DOHH2 (cell line): ENCODE measurements around the gene MANEAL.

Source experiments
- H3F3A ChIP-seq: fragments of 200-600 bp; sonication (generic), shearing (Covaris generic); 2 replicates; pipeline ENCODE4 v1.6.0; 2016; ENCODE audit warnings: antibody characterized with exemption, mild to moderate bottlenecking; ENCODE audit not compliant: control insufficient read depth, insufficient read depth
- H3K27ac ChIP-seq: fragments of 200-600 bp; sonication (generic); 2 replicates; pipeline ENCODE4 v1.5.1; 2014; ENCODE audit warnings: low read depth, mild to moderate bottlenecking, low read length, moderate library complexity
- H3K27me3 ChIP-seq: fragments of 200-600 bp; sonication (generic); 2 replicates; pipeline ENCODE4 v1.6.1; 2014; ENCODE audit warnings: mild to moderate bottlenecking, low read length, mixed read lengths; ENCODE audit not compliant: control insufficient read depth
- H3K36me3 ChIP-seq: fragments of 200-600 bp; sonication (generic); 2 replicates; pipeline ENCODE4 v1.6.1; 2014; ENCODE audit warnings: mild to moderate bottlenecking, low read length, moderate library complexity, mixed read lengths; ENCODE audit not compliant: control insufficient read depth
- H3K4me1 ChIP-seq: fragments of 200-600 bp; sonication (generic); 2 replicates; pipeline ENCODE4 v1.6.1; 2014; ENCODE audit warnings: mild to moderate bottlenecking, low read length, mixed read lengths; ENCODE audit not compliant: control insufficient read depth
- H3K4me2 ChIP-seq: fragments of 200-600 bp; sonication (generic); 2 replicates; pipeline ENCODE4 v1.6.0; 2014; ENCODE audit warnings: mild to moderate bottlenecking, low read length, moderate library complexity
- H3K4me3 ChIP-seq: fragments of 200-600 bp; sonication (generic); 2 replicates; pipeline ENCODE4 v1.5.1; 2014; ENCODE audit warnings: mild to moderate bottlenecking, low read length, mixed read lengths
- H3K79me2 ChIP-seq: fragments of 200-600 bp; sonication (generic); 2 replicates; pipeline ENCODE4 v1.6.1; 2014; ENCODE audit warnings: mild to moderate bottlenecking, low read length, mixed read lengths; ENCODE audit not compliant: control insufficient read depth
- H3K9me2 ChIP-seq: fragments of 200-600 bp; sonication (generic); replicated peaks from 2 replicates; pipeline ENCODE4 v1.6.1; 2014; ENCODE audit warnings: mild to moderate bottlenecking, low read length, mixed read lengths; ENCODE audit not compliant: control insufficient read depth
- H3K9me3 ChIP-seq: fragments of 200-600 bp; sonication (generic); 2 replicates; pipeline ENCODE4 v1.6.1; 2014; ENCODE audit warnings: antibody characterized with exemption, low read length, mixed read lengths; ENCODE audit not compliant: control insufficient read depth, insufficient read depth
- H4K20me1 ChIP-seq: fragments of 200-600 bp; sonication (generic); 2 replicates; pipeline ENCODE4 v1.6.0; 2014; ENCODE audit warnings: low read depth, mild to moderate bottlenecking, antibody characterized with exemption, low read length, moderate library complexity; ENCODE audit not compliant: control insufficient read depth, insufficient read depth
- CTCF ChIP-seq: fragments of 200-600 bp; sonication (generic); IDR thresholded peaks from one replicate; pipeline ENCODE4 v1.5.1; 2014; ENCODE audit warnings: antibody characterized with exemption, mild to moderate bottlenecking, low read depth, low read length; ENCODE audit not compliant: poor library complexity, severe bottlenecking
- EZH2phosphoT487 ChIP-seq: fragments of 200-600 bp; sonication (generic); IDR thresholded peaks from 2 replicates; pipeline ENCODE4 v1.6.1; 2017; ENCODE audit warnings: borderline replicate concordance, mild to moderate bottlenecking, antibody characterized with exemption, low read length, moderate library complexity, mixed read lengths

Gene MANEAL

DNA sequence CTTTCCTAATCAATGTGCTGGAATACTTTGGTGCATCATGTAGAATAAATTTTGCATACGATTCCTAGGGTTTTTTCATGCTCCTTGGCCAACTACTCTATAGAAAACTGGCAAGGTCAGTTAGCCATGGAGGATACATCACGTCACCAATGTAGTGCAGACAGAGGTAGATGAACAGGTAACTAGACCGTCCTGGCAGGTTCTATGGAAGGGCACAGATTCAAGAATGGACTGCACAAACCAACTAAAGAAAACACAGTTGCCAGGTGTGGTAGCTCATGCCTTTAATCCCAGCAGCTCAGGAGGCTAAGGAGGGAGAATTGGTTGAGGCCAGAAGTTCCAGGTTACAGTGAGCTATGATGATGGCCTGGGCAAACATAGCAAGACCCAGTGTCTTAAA is 55.8 kb downstream of the MANEAL start:
- H3K9me2 ChIP-seq = no peaks in the 10 kb centered on the region
- TF ChIP-seq CTCF = no peak
- TF ChIP-seq EZH2phosphoT487 = no peak

DNA sequence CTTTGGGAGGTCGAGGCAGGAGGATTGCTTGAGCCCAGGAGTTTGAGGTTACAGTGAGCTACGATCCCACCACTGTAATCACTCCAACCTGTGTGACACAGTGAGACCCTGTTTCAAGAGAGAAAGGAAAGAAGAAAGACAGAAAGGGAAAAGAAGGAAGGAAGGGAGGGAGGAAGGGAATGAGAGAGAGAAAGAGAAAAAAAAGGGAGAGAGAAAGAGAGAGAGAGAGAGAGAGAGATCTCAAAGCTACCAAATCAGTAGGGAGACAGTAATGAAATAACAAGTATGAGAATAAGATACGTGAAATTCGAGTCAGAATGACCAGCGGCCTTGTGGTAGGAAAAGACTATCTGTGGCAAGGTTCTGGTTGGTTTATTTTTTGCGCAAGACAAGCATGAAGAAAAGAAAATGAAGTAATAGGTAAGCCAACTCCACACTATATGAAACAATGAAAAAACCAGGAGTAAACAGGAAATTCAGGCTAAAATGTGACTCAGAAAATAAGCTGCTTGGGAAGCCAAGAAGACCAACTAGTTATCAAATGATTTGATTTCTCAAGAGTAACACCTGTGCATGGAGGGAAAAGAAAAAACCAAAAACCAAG is 56.8 kb downstream of the MANEAL start:
- Histone ChIP-seq H3K27ac (no peak overlapping the region), H3K4me2 (no peak overlapping the region)
- TF ChIP-seq CTCF = no peak
- TF ChIP-seq EZH2phosphoT487 = no peak

More for the DNA sequence above, 55.8 kb downstream of the MANEAL start:
- Histone ChIP-seq H3K27me3 (no peaks in the 10 kb centered on the region), H3K4me3 (no peak overlapping the region), H3K36me3 (peaks cover 56% of the 10 kb centered on the region), H4K20me1 (no peaks in the 10 kb centered on the region; the same call in 1 of the 2 replicates), H3K4me1 (peaks cover 25% of the 10 kb centered on the region), H3K79me2 (peaks cover 96% of the 10 kb centered on the region), H3K4me2 (no peak overlapping the region), H3F3A (peaks cover 8% of the 10 kb centered on the region), H3K9me3 (no peaks in the 10 kb centered on the region), H3K27ac (no peak overlapping the region)

More for the DNA sequence above, 56.8 kb downstream of the MANEAL start:
- Histone ChIP-seq H3K79me2 (peaks cover 97% of the 10 kb centered on the region), H4K20me1 (no peaks in the 10 kb centered on the region), H3K4me1 (peaks cover 25% of the 10 kb centered on the region), H3K27me3 (no peaks in the 10 kb centered on the region), H3K36me3 (peaks cover 60% of the 10 kb centered on the region), H3K9me2 (no peaks in the 10 kb centered on the region), H3K4me3 (no peak overlapping the region), H3K9me3 (no peaks in the 10 kb centered on the region), H3F3A (peaks cover 8% of the 10 kb centered on the region)
